ENCODE data around the gene GPR171. TPM values are rescaled to one million over a fixed set of nuclear protein-coding genes. Genes with fewer than 3 reads are reported as not detected.
"Not testable (repeated sequence)": the region's sequence is repeated elsewhere in the genome, so short reads cannot be mapped to it uniquely, and the experiment has no call there.

The GPR171 gene
- 3.2 TPM for total RNA-seq
- long read RNA-seq, partial matches to known transcripts: 0 of 2 reads
- long read RNA-seq, other reads (novel, unspliced or antisense): 0 of 2 reads

DNA sequence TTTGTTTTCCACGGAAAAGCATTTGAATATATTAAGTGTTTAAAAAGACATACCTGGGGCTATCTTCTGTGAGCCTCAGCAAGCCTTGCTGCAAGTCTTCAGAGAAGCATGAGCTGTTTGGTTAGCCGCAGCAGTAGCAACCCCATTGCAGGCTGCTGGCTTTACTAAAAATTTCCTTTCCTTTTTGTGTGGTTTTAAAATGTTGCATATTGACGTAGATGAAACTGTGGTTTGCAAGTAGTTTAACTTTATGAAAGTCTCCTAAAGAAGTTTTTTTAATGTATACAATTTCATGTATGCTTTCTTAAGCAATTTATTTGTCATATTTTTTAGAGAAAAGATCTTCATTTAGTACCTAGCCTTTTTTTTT, at the start of gene GPR171:
GPR171 (minus strand) TSS at position 166 of the 370 bp plus-strand sequence. CDS start 3,830 bp downstream, outside the sequence.
- peak within 1 kb of the TSS; percentile 48 for H3K27ac ChIP-seq
- H3K9me3 ChIP-seq: no peaks in the 10 kb centered on the region
- DNase-seq: no peak
- intact Hi-C loops (cut with DNase I): no loop called here
- peak within 1 kb of the TSS; percentile 21 for H3K4me3 ChIP-seq
- no peaks in the 10 kb centered on the region for H3K36me3 ChIP-seq
- no peak for ATAC-seq
- TF ChIP-seq, protein P1, sequence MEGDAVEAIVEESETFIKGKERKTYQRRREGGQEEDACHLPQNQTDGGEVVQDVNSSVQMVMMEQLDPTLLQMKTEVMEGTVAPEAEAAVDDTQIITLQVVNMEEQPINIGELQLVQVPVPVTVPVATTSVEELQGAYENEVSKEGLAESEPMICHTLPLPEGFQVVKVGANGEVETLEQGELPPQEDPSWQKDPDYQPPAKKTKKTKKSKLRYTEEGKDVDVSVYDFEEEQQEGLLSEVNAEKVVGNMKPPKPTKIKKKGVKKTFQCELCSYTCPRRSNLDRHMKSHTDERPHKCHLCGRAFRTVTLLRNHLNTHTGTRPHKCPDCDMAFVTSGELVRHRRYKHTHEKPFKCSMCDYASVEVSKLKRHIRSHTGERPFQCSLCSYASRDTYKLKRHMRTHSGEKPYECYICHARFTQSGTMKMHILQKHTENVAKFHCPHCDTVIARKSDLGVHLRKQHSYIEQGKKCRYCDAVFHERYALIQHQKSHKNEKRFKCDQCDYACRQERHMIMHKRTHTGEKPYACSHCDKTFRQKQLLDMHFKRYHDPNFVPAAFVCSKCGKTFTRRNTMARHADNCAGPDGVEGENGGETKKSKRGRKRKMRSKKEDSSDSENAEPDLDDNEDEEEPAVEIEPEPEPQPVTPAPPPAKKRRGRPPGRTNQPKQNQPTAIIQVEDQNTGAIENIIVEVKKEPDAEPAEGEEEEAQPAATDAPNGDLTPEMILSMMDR (IDR thresholded peaks at IDR 0.05): no peak
- H3K4me1 ChIP-seq: no peaks in the 10 kb centered on the region
- H3K27me3 ChIP-seq: no peaks in the 10 kb centered on the region

GRCh38 chr3:151248772-151249337, 45.8 kb upstream of the GPR171 start:
- no peaks in the 10 kb centered on the region for H3K4me1 ChIP-seq
- DNase-seq (no peak), ATAC-seq (peak; percentile 31)
- peak overlapping the region; percentile 0 for H3K4me3 ChIP-seq
- H3K36me3 ChIP-seq: no peaks in the 10 kb centered on the region
- no peak overlapping the region for H3K27ac ChIP-seq
- intact Hi-C loops (cut with DNase I): no loop called here
- H3K9me3 ChIP-seq: no peaks in the 10 kb centered on the region
- TF ChIP-seq, protein P1 (IDR thresholded peaks at IDR 0.05): no peak
- H3K27me3 ChIP-seq: no peaks in the 10 kb centered on the region

DNA sequence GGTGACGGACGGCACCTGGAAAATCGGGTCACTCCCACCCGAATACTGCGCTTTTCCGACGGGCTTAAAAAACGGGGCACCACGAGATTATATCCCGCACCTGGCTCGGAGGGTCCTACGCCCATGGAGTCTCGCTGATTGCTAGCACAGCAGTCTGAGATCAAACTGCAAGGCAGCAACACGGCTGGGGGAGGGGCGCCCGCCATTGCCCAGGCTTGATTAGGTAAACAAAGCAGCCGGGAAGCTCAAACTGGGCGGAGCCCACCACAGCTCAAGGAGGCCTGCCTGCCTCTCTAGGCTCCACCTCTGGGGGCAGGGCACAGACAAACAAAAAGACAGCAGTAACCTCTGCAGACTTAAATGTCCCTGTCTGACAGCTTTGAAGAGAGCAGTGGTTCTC, 39.0 kb upstream of the GPR171 start:
- H3K27ac ChIP-seq; DNase-seq; H3K4me3 ChIP-seq; H3K4me1 ChIP-seq; H3K9me3 ChIP-seq; H3K36me3 ChIP-seq; ATAC-seq; intact Hi-C loops (cut with DNase I); H3K27me3 ChIP-seq: not testable (repeated sequence)

DNA sequence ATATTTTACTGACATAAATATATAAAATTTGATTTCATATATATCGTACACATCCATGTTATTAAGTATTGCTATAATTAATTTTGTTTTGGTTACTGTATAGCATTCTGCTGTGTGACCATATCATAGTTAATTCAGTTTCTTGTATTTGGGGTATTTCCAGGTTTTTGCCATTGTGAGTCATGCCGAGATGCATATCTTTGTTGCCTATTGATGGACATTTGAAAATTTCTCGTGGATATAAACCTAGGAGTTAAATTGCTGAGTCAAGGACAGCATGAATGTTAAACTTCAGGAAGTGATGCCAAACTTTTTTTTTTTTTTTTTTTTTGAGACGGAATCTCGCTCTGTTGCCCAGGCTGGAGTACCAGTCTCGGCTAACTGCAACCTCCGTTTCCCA, 33.7 kb upstream of the GPR171 start:
- no peaks in the 10 kb centered on the region for H3K36me3 ChIP-seq
- H3K4me3 ChIP-seq: no peak overlapping the region
- intact Hi-C loops (cut with DNase I): no loop called here
- TF ChIP-seq, protein P1 (IDR thresholded peaks at IDR 0.05): no peak
- no peak for ATAC-seq
- H3K9me3 ChIP-seq: no peaks in the 10 kb centered on the region
- no peaks in the 10 kb centered on the region for H3K4me1 ChIP-seq
- no peaks in the 10 kb centered on the region for H3K27me3 ChIP-seq
- H3K27ac ChIP-seq: no peak overlapping the region
- no peak for DNase-seq

GRCh38 chr3:151236316-151236715, 33.3 kb upstream of the GPR171 start:
- intact Hi-C loops (cut with DNase I): no loop called here
- H3K27me3 ChIP-seq: no peaks in the 10 kb centered on the region
- no peaks in the 10 kb centered on the region for H3K9me3 ChIP-seq
- TF ChIP-seq, protein P1 (IDR thresholded peaks at IDR 0.05): no peak
- H3K36me3 ChIP-seq: no peaks in the 10 kb centered on the region
- DNase-seq: no peak
- no peak overlapping the region for H3K27ac ChIP-seq
- H3K4me3 ChIP-seq: no peak overlapping the region
- ATAC-seq: no peak
- no peaks in the 10 kb centered on the region for H3K4me1 ChIP-seq

GRCh38 chr3:151234825-151235224, 31.8 kb upstream of the GPR171 start:
- Histone ChIP-seq H3K9me3 (no peaks in the 10 kb centered on the region), H3K4me3 (no peak overlapping the region), H3K27me3 (no peaks in the 10 kb centered on the region), H3K4me1 (no peaks in the 10 kb centered on the region), H3K36me3 (no peaks in the 10 kb centered on the region), H3K27ac (no peak overlapping the region)
- DNase-seq (no peak), ATAC-seq (no peak)
- TF ChIP-seq, protein P1 (IDR thresholded peaks at IDR 0.05): no peak
- intact Hi-C loops (cut with DNase I): no loop called here

Data from upper lobe of right lung (tissue), 1 donor.